IMR-90 (cell line): ENCODE data around the gene CKAP5. TPM values are rescaled to one million over a fixed set of nuclear protein-coding genes. Genes with fewer than 3 reads are reported as not detected.

Source experiments
- ATAC-seq: fragments of 200-7000 bp; cut with Tn5 transposase; 2 replicates; pipeline ENCODE4 v1.9.1; 2020; ENCODE audit warnings: low read depth, mild to moderate bottlenecking, moderate library complexity
- BruUV-seq: library from RNA; stranded (reverse); fragments of 400-500 nt; replicated peaks from 2 replicates; lab custom pipeline; 2021; lab: Mats Ljungman, UMichigan
- CTCF ChIA-PET: fragments of 300-600 bp; formaldehyde crosslinking; extraction: SDS; loops from one replicate; lab custom pipeline; 2021; ENCODE audit warnings: antibody characterized with exemption; lab: Yijun Ruan, JAX
- POLR2A ChIA-PET: fragments of 300-600 bp; sonication (Branson Sonifier 250); formaldehyde crosslinking; loops from one replicate; lab custom pipeline; 2022; ENCODE audit warnings: antibody characterized with exemption; ENCODE audit not compliant: unreplicated experiment; lab: Charles Lee
- DNase-seq: peaks from one replicate; pipeline ENCODE4 v3.0.0; 2013
- H2AFZ ChIP-seq: replicated peaks from 2 replicates; pipeline ENCODE3; 2013; ENCODE audit warnings: low read length, mild to moderate bottlenecking; ENCODE audit not compliant: poor library complexity
- H2AK5ac ChIP-seq: 2 replicates; pipeline ENCODE4 v1.6.1; 2013; ENCODE audit warnings: low read depth, low read length, inconsistent platforms
- H2AK9ac ChIP-seq: replicated peaks from 2 replicates; pipeline ENCODE3; 2013; ENCODE audit warnings: mild to moderate bottlenecking, low read depth, low read length, moderate library complexity; ENCODE audit not compliant: poor library complexity
- H2BK120ac ChIP-seq: 2 replicates; pipeline ENCODE4 v1.6.1; 2013; ENCODE audit warnings: low read depth, low read length, inconsistent platforms
- H2BK15ac ChIP-seq: 3 replicates; pipeline ENCODE4 v1.6.1; 2013; ENCODE audit warnings: low read depth, low read length, inconsistent platforms
- H2BK20ac ChIP-seq: 2 replicates; pipeline ENCODE4 v1.6.1; 2013; ENCODE audit warnings: low read depth, mild to moderate bottlenecking, inconsistent platforms, low read length, moderate library complexity
- H2BK5ac ChIP-seq: 2 replicates; pipeline ENCODE4 v1.6.1; 2013; ENCODE audit warnings: mild to moderate bottlenecking, low read depth, low read length, inconsistent platforms; ENCODE audit not compliant: poor library complexity, severe bottlenecking
- H3K14ac ChIP-seq: replicated peaks from 2 replicates; pipeline ENCODE4 v1.6.1; 2013; ENCODE audit warnings: low read depth, low read length, inconsistent platforms
- H3K18ac ChIP-seq: 2 replicates; pipeline ENCODE4 v1.6.1; 2013; ENCODE audit warnings: low read depth, low read length, control low read depth
- H3K23ac ChIP-seq: 2 replicates; pipeline ENCODE4 v1.6.1; 2013; ENCODE audit warnings: low read depth, low read length, inconsistent platforms
- H3K27ac ChIP-seq: 2 replicates; pipeline ENCODE4 v1.5.1; 2013; ENCODE audit warnings: mild to moderate bottlenecking, control low read depth, low read length; ENCODE audit not compliant: insufficient read depth
- H3K27me3 ChIP-seq: 2 replicates; pipeline ENCODE4 v1.6.1; 2013; ENCODE audit warnings: low read length; ENCODE audit not compliant: control insufficient read depth, insufficient read depth
- H3K36me3 ChIP-seq: 2 replicates; pipeline ENCODE4 v1.6.1; 2013; ENCODE audit warnings: low read length, mixed read lengths; ENCODE audit not compliant: control insufficient read depth, insufficient read depth
- H3K4ac ChIP-seq: 2 replicates; pipeline ENCODE4 v1.6.1; 2013; ENCODE audit warnings: low read depth, low read length, inconsistent platforms
- H3K4me1 ChIP-seq: 2 replicates; pipeline ENCODE4 v1.6.1; 2013; ENCODE audit warnings: low read length, mixed read lengths; ENCODE audit not compliant: control insufficient read depth, insufficient read depth
- H3K4me2 ChIP-seq: 2 replicates; pipeline ENCODE4 v1.6.1; 2013; ENCODE audit warnings: low read depth, mild to moderate bottlenecking, control low read depth, low read length, moderate library complexity
- H3K4me3 ChIP-seq: 2 replicates; pipeline ENCODE4 v1.5.1; 2013; ENCODE audit warnings: low read depth, mild to moderate bottlenecking, control low read depth, low read length, moderate library complexity; ENCODE audit not compliant: insufficient read depth
- H3K56ac ChIP-seq: 2 replicates; pipeline ENCODE4 v1.6.1; 2013; ENCODE audit warnings: low read length, inconsistent platforms; ENCODE audit not compliant: insufficient read depth; ENCODE audit errors: extremely low read depth
- H3K79me1 ChIP-seq, 2 experiments: 2 replicates each; pipeline ENCODE4 v1.6.1; 2013; ENCODE audit warnings: low read length in 2 of 2, inconsistent platforms in 1 of 2, low read depth in 1 of 2
- H3K9ac ChIP-seq: 2 replicates; pipeline ENCODE4 v1.6.1; 2013; ENCODE audit warnings: low read depth, low read length, control low read depth
- H3K9me1 ChIP-seq: 2 replicates; pipeline ENCODE4 v1.6.1; 2013; ENCODE audit warnings: low read length, inconsistent platforms; ENCODE audit not compliant: insufficient read depth
- H3K9me3 ChIP-seq: 2 replicates; pipeline ENCODE4 v1.6.1; 2013; ENCODE audit warnings: low read length; ENCODE audit not compliant: control insufficient read depth, insufficient read depth
- H4K20me1 ChIP-seq: 2 replicates; pipeline ENCODE4 v1.6.1; 2013; ENCODE audit warnings: low read length, inconsistent platforms; ENCODE audit not compliant: insufficient read depth
- H4K5ac ChIP-seq: 2 replicates; pipeline ENCODE4 v1.6.1; 2013; ENCODE audit warnings: mild to moderate bottlenecking, low read depth, low read length, control low read depth
- H4K8ac ChIP-seq, 2 experiments: 2 replicates each; pipeline ENCODE4 v1.6.1; 2013; ENCODE audit warnings: low read depth in 2 of 2, low read length in 2 of 2, control low read depth in 1 of 2, inconsistent platforms in 1 of 2
- H4K91ac ChIP-seq: 2 replicates; pipeline ENCODE4 v1.6.1; 2013; ENCODE audit warnings: low read depth, low read length, inconsistent platforms; ENCODE audit not compliant: insufficient read depth
- CHD1 ChIP-seq: IDR thresholded peaks from 2 replicates; pipeline ENCODE4 v1.6.1; 2012; ENCODE audit warnings: low read depth, low read length, improper control_type of control experiment
- WGBS, 2 experiments: methylation state at CpG; one replicate each; pipeline versions ENCODE4 v1.1.5 to v1.1.7; 2013; ENCODE audit warnings: missing lambda C conversion rate in 2 of 2; ENCODE audit not compliant: insufficient read length in 1 of 2; ENCODE audit errors: extremely low coverage in 2 of 2; 5-methylcytosine and 5-hydroxymethylcytosine counted together
- dilution Hi-C: fragments of 300-500 bp; cut with HindIII; formaldehyde crosslinking; loops from one replicate; pipeline ENCODE4 v1.14.3; 2018; ENCODE audit warnings: low sequenced_read_pairs; ENCODE audit not compliant: unreplicated experiment
- in situ Hi-C: fragments of 300-500 bp; cut with MboI; formaldehyde crosslinking; loops from 3 replicates; pipeline ENCODE4 v1.14.3; 2019; ENCODE audit warnings: low sequenced_read_pairs, inconsistent platforms, mixed read lengths
- intact Hi-C: fragments of 100-400 bp; cut with micrococcal nuclease; formaldehyde crosslinking; loops from 2 replicates; pipeline ENCODE4 v1.10.0; 2022
- polyA plus RNA-seq, 3 experiments: library from polyadenylated mRNA; depleted of rRNA; stranded (reverse); fragments of >200 nt; gene quantifications; 2 replicates each; pipeline ENCODE4 v1.2.3, GENCODE V29; 2012; ENCODE audit warnings: low replicate concordance in 1 of 3
- total RNA-seq: library from RNA; depleted of rRNA; stranded (reverse); fragments of >200 nt; gene quantifications from 2 replicates; pipeline ENCODE4 v1.2.3, GENCODE V29; 2012
- TF ChIP-seq, protein P1 (sequence below): conservative IDR thresholded peaks from 2 replicates; pipeline ENCODE4 v1.5.1; 2012; ENCODE audit warnings: mild to moderate bottlenecking, low read depth, low read length, improper control_type of control experiment

CKAP5 gene
- total and polyA plus RNA-seq, 2 of the 4 experiments (the other 2 are of a cell fraction), result 59.5 to 79.2 TPM

DNA sequence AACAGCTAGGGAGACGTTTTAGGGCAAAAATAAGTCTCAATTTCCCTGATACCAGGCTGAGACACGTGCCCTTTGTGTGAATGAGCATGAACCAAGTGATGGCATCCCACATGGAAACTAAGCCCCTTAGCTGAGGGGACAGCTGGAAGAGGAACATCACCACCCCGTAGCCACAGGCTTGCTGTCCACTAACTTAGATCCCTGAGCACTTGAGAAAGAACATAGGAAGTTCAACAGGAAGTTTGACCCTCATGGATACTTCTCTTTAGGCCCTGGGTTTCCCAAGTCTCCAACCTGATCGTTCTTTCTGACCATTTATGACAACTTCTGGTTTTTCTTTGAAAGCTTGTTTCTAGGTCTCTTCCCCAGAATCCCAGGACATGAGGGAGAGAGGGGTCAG lies 11.6 kb upstream of the CKAP5 start:
- Histone ChIP-seq H3K4me1 (no peaks in the 10 kb centered on the region), H3K56ac (no peak overlapping the region), H3K79me1 (no peaks in the 10 kb centered on the region), H2AK9ac (no peak overlapping the region), H3K4me2 (no peak overlapping the region), H2AK5ac (no peak overlapping the region), H3K14ac (no peak overlapping the region), H3K9ac (no peak overlapping the region), H3K27ac (no peak overlapping the region), H3K9me3 (no peaks in the 10 kb centered on the region), H2BK15ac (no peak overlapping the region), H2BK120ac (no peak overlapping the region), H3K36me3 (peaks cover 2% of the 10 kb centered on the region; the same call in 1 of the 2 replicates), H3K27me3 (no peaks in the 10 kb centered on the region), H3K23ac (no peak overlapping the region), H3K4ac (no peak overlapping the region), H2AFZ (no peak overlapping the region), H4K5ac (no peak overlapping the region), H4K8ac (no peak overlapping the region), H3K9me1 (no peaks in the 10 kb centered on the region), H2BK5ac (no peak overlapping the region), H2BK20ac (no peak overlapping the region), H4K91ac (no peak overlapping the region), H3K4me3 (no peak overlapping the region), H3K18ac (no peak overlapping the region), H4K20me1 (no peaks in the 10 kb centered on the region)
- POLR2A ChIA-PET, result no interaction called here
- no peak for ATAC-seq
- in situ Hi-C loops (no loop called here), intact Hi-C loops (no loop called here), dilution Hi-C loops (no loop called here)
- no TSS peak for BruUV-seq
- no CpG with 5 or more reads among the region's 4 CpGs for WGBS, 2 experiments
- no peak for DNase-seq
- CTCF ChIA-PET, result no interaction called here
- no peak for TF ChIP-seq CHD1
- TF ChIP-seq, protein P1, sequence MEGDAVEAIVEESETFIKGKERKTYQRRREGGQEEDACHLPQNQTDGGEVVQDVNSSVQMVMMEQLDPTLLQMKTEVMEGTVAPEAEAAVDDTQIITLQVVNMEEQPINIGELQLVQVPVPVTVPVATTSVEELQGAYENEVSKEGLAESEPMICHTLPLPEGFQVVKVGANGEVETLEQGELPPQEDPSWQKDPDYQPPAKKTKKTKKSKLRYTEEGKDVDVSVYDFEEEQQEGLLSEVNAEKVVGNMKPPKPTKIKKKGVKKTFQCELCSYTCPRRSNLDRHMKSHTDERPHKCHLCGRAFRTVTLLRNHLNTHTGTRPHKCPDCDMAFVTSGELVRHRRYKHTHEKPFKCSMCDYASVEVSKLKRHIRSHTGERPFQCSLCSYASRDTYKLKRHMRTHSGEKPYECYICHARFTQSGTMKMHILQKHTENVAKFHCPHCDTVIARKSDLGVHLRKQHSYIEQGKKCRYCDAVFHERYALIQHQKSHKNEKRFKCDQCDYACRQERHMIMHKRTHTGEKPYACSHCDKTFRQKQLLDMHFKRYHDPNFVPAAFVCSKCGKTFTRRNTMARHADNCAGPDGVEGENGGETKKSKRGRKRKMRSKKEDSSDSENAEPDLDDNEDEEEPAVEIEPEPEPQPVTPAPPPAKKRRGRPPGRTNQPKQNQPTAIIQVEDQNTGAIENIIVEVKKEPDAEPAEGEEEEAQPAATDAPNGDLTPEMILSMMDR, result no peak
